ENCODE data around the gene PRR15L.

GRCh38 chr17:47983492-47984223 lies 26.0 kb upstream of the PRR15L start:
- TF ChIP-seq CTCF (IDR thresholded peaks at IDR 0.05) (no peak), POLR2A (IDR thresholded peaks at IDR 0.05) (no peak)

All from thyroid gland (tissue), 4 donors.